Adrenal gland (tissue), 12 donors: Measurements from ENCODE around the gene UBQLNL. TPM values are rescaled to one million over a fixed set of nuclear protein-coding genes. Genes with fewer than 3 reads are reported as not detected.

Source experiments
- DNase-seq, 7 donors: peaks; one replicate each; pipeline ENCODE4 v3.0.0-alpha.2; 2019 to 2020
- H3K27ac ChIP-seq, 5 donors: fragments of 200-600 bp; sonication (generic) in 4 of 5; 1 replicate in 3 of 5; 2 replicates in 2 of 5; pipeline versions ENCODE4 v1.5.1 to v1.8.0; 2016 to 2020; ENCODE audit warnings: mild to moderate bottlenecking in 1 of 5
- H3K27me3 ChIP-seq: fragments of 200-600 bp; 2 replicates; pipeline ENCODE4 v1.8.0; 2021
- H3K36me3 ChIP-seq, 2 donors: fragments of 200-600 bp; replicated peaks in 1 of 2; 1 replicate in 1 of 2; 2 replicates in 1 of 2; pipeline versions ENCODE4 v1.5.1 to v1.8.0; 2018 to 2022
- H3K4me1 ChIP-seq, 2 donors: fragments of 200-600 bp; replicated peaks in 1 of 2; 1 replicate in 1 of 2; 2 replicates in 1 of 2; pipeline versions ENCODE4 v1.5.1 to v1.8.0; 2018 to 2021
- H3K4me3 ChIP-seq, 4 donors: fragments of 200-600 bp; sonication (generic) in 3 of 4; one replicate each; pipeline ENCODE4 v1.5.1; 2016 to 2018
- H3K9me3 ChIP-seq, 3 donors: fragments of 200-600 bp; sonication (generic) in 1 of 3; replicated peaks in 1 of 3; 1 replicate in 2 of 3; 2 replicates in 1 of 3; pipeline versions ENCODE4 v1.5.1 to v1.8.0; 2016 to 2021
- CTCF ChIP-seq, 6 experiments: fragments of 450-650 bp in 4 of 6; fragments of 200-600 bp in 2 of 6; sonication (generic) in 1 of 6; IDR thresholded peaks; 1 replicate in 5 of 6; 2 replicates in 1 of 6; pipeline versions ENCODE4 v1.5.1 to v1.8.0; 2016 to 2021; ENCODE audit warnings: antibody characterized with exemption in 6 of 6, mild to moderate bottlenecking in 2 of 6, moderate library complexity in 1 of 6
- POLR2A ChIP-seq, 2 donors: fragments of 450-650 bp; IDR thresholded peaks; one replicate each; pipeline ENCODE4 v1.6.1; 2017; ENCODE audit warnings: antibody characterized with exemption in 2 of 2, mild to moderate bottlenecking in 2 of 2, moderate library complexity in 1 of 2
- WGBS, 4 donors: extraction: QIAGEN DNeasy Blood & Tissue Kit in 2 of 4; methylation state at CpG; one replicate each; pipeline versions ENCODE4 v1.1.5 to v1.1.7; 2013 to 2017; 5-methylcytosine and 5-hydroxymethylcytosine counted together
- intact Hi-C, 2 donors: fragments of 100-400 bp; cut with DNase I; formaldehyde crosslinking; loops; one replicate each; pipeline versions ENCODE4 v1.14.1 to v1.15.0; 2022 to 2023
- polyA plus RNA-seq, 3 donors: library from polyadenylated mRNA; stranded (reverse); fragments of 200-250 nt in 2 of 3; fragments of 350-450 nt in 1 of 3; fragmentation: Illumina TruSeq in 1 of 3; extraction: RNeasy Lipid Tissue Mini Kit (QIAGEN cat#74804) in 1 of 3; gene quantifications; one replicate each; pipeline ENCODE4 v1.2.3, GENCODE V29; 2013 to 2014
- total RNA-seq, 9 donors: library from RNA; depleted of rRNA in 4 of 9; stranded (reverse); fragments of >200 nt in 4 of 9; fragments of 120-200 nt in 1 of 9; fragmentation: NEBNext Ultra II Directional in 1 of 9; extraction: Animal tissue kit (Norgen Biotek cat#: 25700) in 1 of 9; gene quantifications; one replicate each; pipeline versions ENCODE4 v1.1.0 to v1.2.4, GENCODE V29; 2013 to 2023
- donor health status: healthy with polysubstance abuse.
- donor health status: Bipolar disorder and iron deficiency.
- donor health status: DM: yes; HTN: yes; CAD: no.
- donor health status: DM: no; HTN: no; CAD: no.
- donor health status: DM: no; HTN: no; CAD: no.
- donor health status: DM: yes; HTN: yes; CAD: no.

The UBQLNL gene
- total and polyA plus RNA-seq, 12 donors, result 0.26 to 1.4 (median 0.69) TPM; not detected in 1

- intact Hi-C loops, result no loop called here
- no peaks in the 10 kb centered on the region for H3K27me3 ChIP-seq
- no peaks in the 10 kb centered on the region for H3K4me1 ChIP-seq
- H3K27ac ChIP-seq, result no peak overlapping the region
- no peak overlapping the region for H3K4me3 ChIP-seq
- no peak for TF ChIP-seq POLR2A (IDR thresholded peaks at IDR 0.05)
- no peak for TF ChIP-seq CTCF (IDR thresholded peaks at IDR 0.05)
- WGBS, 4 donors, result 80 to 93% (median 88%) methylated on average over 2 of the region's 2 CpGs
- H3K9me3 ChIP-seq, result no peaks in the 10 kb centered on the region
- H3K36me3 ChIP-seq, result no peaks in the 10 kb centered on the region
- DNase-seq, result no peak
These were observed 12.0 kb downstream of the UBQLNL start for GRCh38 chr11:5504403-5504921.

GRCh38 chr11:5500393-5500801, 16.1 kb downstream of the UBQLNL start:
- DNase-seq, result no peak
- WGBS, 4 donors, result 71 to 82% (median 76%) methylated on average over 5 to 6 of the region's 6 CpGs
- H3K9me3 ChIP-seq, result no peaks in the 10 kb centered on the region

GRCh38 chr11:5499671-5500070, 16.8 kb downstream of the UBQLNL start:
- H3K9me3 ChIP-seq, result no peaks in the 10 kb centered on the region
- H3K4me3 ChIP-seq, result no peak overlapping the region
- no peak overlapping the region for H3K27ac ChIP-seq
- DNase-seq, result no peak
- no peaks in the 10 kb centered on the region for H3K27me3 ChIP-seq
- H3K4me1 ChIP-seq, result no peaks in the 10 kb centered on the region
- no peak for TF ChIP-seq CTCF (IDR thresholded peaks at IDR 0.05)
- no peak for TF ChIP-seq POLR2A (IDR thresholded peaks at IDR 0.05)
- 68 to 74% (median 70%) methylated on average over 2 of the region's 2 CpGs for WGBS, 4 donors
- no peaks in the 10 kb centered on the region for H3K36me3 ChIP-seq
- intact Hi-C loops, result no loop called here

More at GRCh38 chr11:5500393-5500801, 16.1 kb downstream of the UBQLNL start:
- no peaks in the 10 kb centered on the region for H3K4me1 ChIP-seq
- H3K27me3 ChIP-seq, result no peaks in the 10 kb centered on the region
- intact Hi-C loops, result no loop called here
- H3K36me3 ChIP-seq, result no peaks in the 10 kb centered on the region
- no peak overlapping the region for H3K4me3 ChIP-seq
- no peak for TF ChIP-seq CTCF (IDR thresholded peaks at IDR 0.05)
- no peak for TF ChIP-seq POLR2A (IDR thresholded peaks at IDR 0.05)
- H3K27ac ChIP-seq, result no peak overlapping the region

- no peaks in the 10 kb centered on the region for H3K4me1 ChIP-seq
- 46 to 52% (median 50%) methylated on average over 5 of the region's 5 CpGs for WGBS, 4 donors
These were observed 26.7 kb downstream of the UBQLNL start for GRCh38 chr11:5489576-5490357.

More at GRCh38 chr11:5489576-5490357, 26.7 kb downstream of the UBQLNL start:
- Histone ChIP-seq H3K9me3 (no peaks in the 10 kb centered on the region), H3K4me3 (no peak overlapping the region), H3K27ac (no peak overlapping the region), H3K27me3 (no peaks in the 10 kb centered on the region), H3K36me3 (no peaks in the 10 kb centered on the region)
- no peak for DNase-seq
- intact Hi-C loops, result no loop called here
- TF ChIP-seq POLR2A (IDR thresholded peaks at IDR 0.05) (no peak), CTCF (IDR thresholded peaks at IDR 0.05) (no peak)
